Measurements from ENCODE around the gene UNC5CL. TPM values are rescaled to one million over a fixed set of nuclear protein-coding genes. Genes with fewer than 3 reads are reported as not detected.

UNC5CL gene
- total and polyA plus RNA-seq, 9 of the 15 experiments (the other 6 are each of a cell fraction or from before 2014, with no cell fraction given) = 0.07 to 1.8 (median 0.62) TPM; not detected in 1

DNA sequence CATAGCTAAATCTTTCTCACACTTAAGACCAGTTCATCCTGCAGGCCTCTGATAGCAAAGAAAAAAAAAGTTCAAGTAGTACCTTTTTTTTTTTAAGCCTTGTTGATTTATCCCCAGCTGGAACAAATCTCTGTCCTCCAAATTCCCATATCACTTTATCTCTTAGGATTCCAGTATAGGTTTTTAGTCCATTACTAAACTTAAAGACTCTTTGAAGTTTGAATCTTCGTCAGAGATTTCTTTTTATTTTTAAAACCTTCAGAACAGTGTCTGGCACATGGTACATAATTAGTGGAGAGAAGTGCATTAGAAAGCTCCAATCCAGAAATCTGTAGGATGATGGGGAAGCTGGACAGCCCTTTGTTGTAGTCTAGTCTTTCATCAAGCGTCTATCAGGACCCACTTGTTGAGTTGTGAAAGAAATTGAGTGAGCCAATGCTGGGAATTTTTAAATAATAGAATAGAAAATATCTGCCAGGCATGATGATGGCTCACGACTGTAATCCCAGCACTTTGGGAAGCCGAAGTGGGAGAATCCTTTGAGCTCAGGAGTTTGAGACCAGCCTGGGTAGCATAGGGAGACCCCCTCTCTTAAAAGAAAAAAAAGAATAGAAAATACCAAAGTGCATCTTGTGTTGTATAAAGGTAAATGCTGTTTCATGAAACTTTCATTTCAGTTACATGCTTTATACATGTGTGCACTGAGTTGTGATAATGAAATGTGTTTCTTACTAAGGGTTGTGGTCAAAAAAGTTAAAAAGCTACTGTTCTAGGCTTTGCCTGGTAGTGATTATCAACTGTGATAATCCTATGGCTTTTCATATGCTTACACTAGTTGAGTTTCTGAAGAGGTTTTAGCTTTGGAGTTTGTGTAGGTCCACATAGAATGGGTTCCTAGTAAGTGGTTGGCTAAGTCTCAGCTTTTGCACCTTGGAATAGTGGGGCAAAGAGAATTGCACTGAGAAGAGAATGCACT is 36.9 kb upstream of the UNC5CL start:
- no peaks in the 10 kb centered on the region for H4K20me1 ChIP-seq (replicated peaks; ENCODE audit: control insufficient read depth, insufficient read depth, low read length)
- in situ Hi-C loops (cut with MboI) (no loop called here), intact Hi-C loops (cut with micrococcal nuclease) (no loop called here)
- H3K9ac ChIP-seq (ENCODE audit: insufficient read depth in 1 of 2, low read depth in 2 of 2, low read length in 2 of 2) = no peak overlapping the region
- 65% methylated on average over 4 of the region's 4 CpGs for WGBS (ENCODE audit: insufficient coverage, low coverage, missing lambda C conversion rate)
- H3K9me3 ChIP-seq (replicated peaks; ENCODE audit: control insufficient read depth, insufficient read depth, low read depth, low read length) = no peaks in the 10 kb centered on the region
- H2AFZ ChIP-seq (ENCODE audit: low read depth, low read length) = no peak overlapping the region
- peak overlapping the region; percentile 99; the same call in 1 of the 2 replicates for H3K4me2 ChIP-seq (ENCODE audit: insufficient read depth, low read length)
- BruUV-seq (replicated peaks) = no TSS peak
- no peak overlapping the region; the same call in 1 of the 2 replicates for H3K4me3 ChIP-seq
- peak; percentile 19 to 33; a peak in 2 of 4 replicates for TF ChIP-seq KDM1A (IDR thresholded peaks at IDR 0.05)
- no peak for TF ChIP-seq ZNF124 (CRISPR knock-in tag; IDR thresholded peaks at IDR 0.05)
- TF ChIP-seq TAL1 (IDR thresholded peaks at IDR 0.05) = peak; percentile 26; the same call in 1 of the 2 replicates
- TF ChIP-seq CBFA2T3 (IDR thresholded peaks at IDR 0.05) = peak; percentile 48
- TF ChIP-seq ZNF384 (IDR thresholded peaks at IDR 0.05; ENCODE audit: low read depth, low read length) = peak; percentile 68; the same call in 1 of the 2 replicates
- ChIA-PET POLR2A (interaction anchor here (0.6 to 1.5 kb wide), 7 partner anchors 8 to 56 kb away, joined by 3 to 6 read pairs (median 3); partner anchors contain the start of gene APOBEC2), CTCF (ENCODE audit: low intra/inter-chr PET ratio) (interaction anchor here (0.5 kb wide), 1 partner anchor 10 kb away, joined by 3 read pairs; no protein-coding TSS in a partner anchor)
- H3K79me2 ChIP-seq (ENCODE audit: control insufficient read depth, insufficient read depth, low read length) = peaks cover 72% of the 10 kb centered on the region
- H3K36me3 ChIP-seq (ENCODE audit: control insufficient read depth, insufficient read depth, low read length) = peaks cover 33% of the 10 kb centered on the region
- FAIRE-seq (no peak), DNase-seq (ENCODE audit: extremely low read depth in 1 of 4, low spot score in 3 of 4) (no peak), ATAC-seq (no peak)
- no peaks in the 10 kb centered on the region for H3K27me3 ChIP-seq (ENCODE audit: control insufficient read depth in 2 of 2, insufficient read depth in 2 of 2, low read length in 2 of 2)
- H3K4me1 ChIP-seq (replicated peaks in 1 of 2; ENCODE audit: control insufficient read depth in 2 of 2, insufficient read depth in 2 of 2, low read length in 2 of 2) = peaks cover 9 to 17% of the 10 kb centered on the region in 2 experiments
- H3K27ac ChIP-seq (ENCODE audit: extremely low read depth, low read depth, low read length) = no peak overlapping the region
- H3K9me1 ChIP-seq (ENCODE audit: control insufficient read depth, insufficient read depth, low read length) = no peaks in the 10 kb centered on the region

All from K562 (cell line).